GM19351 (cell line): Measurements from ENCODE around the gene TMEM263.

ENCODE experiments used
- ATAC-seq: cut with Tn5 transposase; IDR thresholded peaks from one replicate; pipeline ENCODE4 v1.9.1; 2021; ENCODE audit warnings: mild to moderate bottlenecking, moderate library complexity; ENCODE audit not compliant: unreplicated experiment

The TMEM263 gene

GRCh38 chr12:106945261-106945851, 10.4 kb upstream of the TMEM263 start:
- no peak for ATAC-seq

GRCh38 chr12:106947461-106947860, 8.2 kb upstream of the TMEM263 start:
- ATAC-seq: no peak

- no peak for ATAC-seq
Observed at GRCh38 chr12:106950591-106950990, 5.1 kb upstream of the TMEM263 start.

GRCh38 chr12:106953352-106954250, 2.1 kb upstream of the TMEM263 start:
- no peak for ATAC-seq

- no peak for ATAC-seq
Observed at GRCh38 chr12:106954462-106955376, 988 bp upstream of the TMEM263 start.

- ATAC-seq: peak; percentile 41
Observed at GRCh38 chr12:106956048-106956578, 406 bp downstream of the TMEM263 start.

- no peak for ATAC-seq
Observed at GRCh38 chr12:106957583-106957982, 1.9 kb downstream of the TMEM263 start.

GRCh38 chr12:106960443-106960842, 4.7 kb downstream of the TMEM263 start:
- ATAC-seq: no peak

- no peak for ATAC-seq
Observed at GRCh38 chr12:106962286-106962685, 6.6 kb downstream of the TMEM263 start.

GRCh38 chr12:106964526-106964925, 8.8 kb downstream of the TMEM263 start:
- no peak for ATAC-seq

GRCh38 chr12:106971065-106971464, 15.4 kb downstream of the TMEM263 start:
- no peak for ATAC-seq

GRCh38 chr12:106973545-106973944, 17.8 kb downstream of the TMEM263 start:
- ATAC-seq: no peak

GRCh38 chr12:106974511-106974910, 18.8 kb downstream of the TMEM263 start:
- peak; percentile 91 for ATAC-seq

- ATAC-seq: no peak
Observed at GRCh38 chr12:106975098-106975497, 19.4 kb downstream of the TMEM263 start.

- ATAC-seq: no peak
Observed at GRCh38 chr12:106975993-106976658, 20.4 kb downstream of the TMEM263 start.

GRCh38 chr12:106976668-106977067, 21.0 kb downstream of the TMEM263 start:
- ATAC-seq: no peak

GRCh38 chr12:106978035-106978800, 22.5 kb downstream of the TMEM263 start:
- ATAC-seq: no peak

GRCh38 chr12:106980944-106981343, 25.2 kb downstream of the TMEM263 start:
- ATAC-seq: no peak

- ATAC-seq: no peak
Observed at GRCh38 chr12:106981788-106982187, 26.1 kb downstream of the TMEM263 start.

- ATAC-seq: no peak
Observed at GRCh38 chr12:106982229-106982628, 26.5 kb downstream of the TMEM263 start.
